NCI-H2107 treated with DMSO at 0.1 percent for 48 hours (cell line): Measurements from ENCODE around the gene RNFT1.
"Not testable (repeated sequence)": the region's sequence is repeated elsewhere in the genome, so short reads cannot be mapped to it uniquely, and the experiment has no call there.

Source experiments
- DNase-seq: peaks from one replicate; lab custom pipeline; 2025; ENCODE audit not compliant: unreplicated experiment; lab: John Stamatoyannopoulos, UW

The RNFT1 gene

GRCh38 chr17:59930768-59931167 lies 33.8 kb downstream of the RNFT1 start:
- DNase-seq, result not testable (repeated sequence)

GRCh38 chr17:59930121-59930520 lies 34.4 kb downstream of the RNFT1 start:
- not testable (repeated sequence) for DNase-seq

GRCh38 chr17:59920637-59921036 lies 43.9 kb downstream of the RNFT1 start:
- not testable (repeated sequence) for DNase-seq

GRCh38 chr17:59916446-59916845 lies 48.1 kb downstream of the RNFT1 start:
- DNase-seq, result no peak

GRCh38 chr17:59914274-59914854 lies 50.2 kb downstream of the RNFT1 start:
- DNase-seq, result peak; percentile 46

GRCh38 chr17:59907467-59907866 lies 57.1 kb downstream of the RNFT1 start:
- DNase-seq, result no peak

GRCh38 chr17:59903455-59903854 lies 61.1 kb downstream of the RNFT1 start:
- no peak for DNase-seq
